ENCODE data around the gene TSFM. TPM values are rescaled to one million over a fixed set of nuclear protein-coding genes. Genes with fewer than 3 reads are reported as not detected.

TSFM gene
- total and polyA plus RNA-seq, 9 donors = 24.2 to 38.6 (median 28.8) TPM

GRCh38 chr12:57833672-57834071, 51.1 kb downstream of the TSFM start:
- H3K27ac ChIP-seq (ENCODE audit: low read length) = peak overlapping the region; percentile 59

DNA sequence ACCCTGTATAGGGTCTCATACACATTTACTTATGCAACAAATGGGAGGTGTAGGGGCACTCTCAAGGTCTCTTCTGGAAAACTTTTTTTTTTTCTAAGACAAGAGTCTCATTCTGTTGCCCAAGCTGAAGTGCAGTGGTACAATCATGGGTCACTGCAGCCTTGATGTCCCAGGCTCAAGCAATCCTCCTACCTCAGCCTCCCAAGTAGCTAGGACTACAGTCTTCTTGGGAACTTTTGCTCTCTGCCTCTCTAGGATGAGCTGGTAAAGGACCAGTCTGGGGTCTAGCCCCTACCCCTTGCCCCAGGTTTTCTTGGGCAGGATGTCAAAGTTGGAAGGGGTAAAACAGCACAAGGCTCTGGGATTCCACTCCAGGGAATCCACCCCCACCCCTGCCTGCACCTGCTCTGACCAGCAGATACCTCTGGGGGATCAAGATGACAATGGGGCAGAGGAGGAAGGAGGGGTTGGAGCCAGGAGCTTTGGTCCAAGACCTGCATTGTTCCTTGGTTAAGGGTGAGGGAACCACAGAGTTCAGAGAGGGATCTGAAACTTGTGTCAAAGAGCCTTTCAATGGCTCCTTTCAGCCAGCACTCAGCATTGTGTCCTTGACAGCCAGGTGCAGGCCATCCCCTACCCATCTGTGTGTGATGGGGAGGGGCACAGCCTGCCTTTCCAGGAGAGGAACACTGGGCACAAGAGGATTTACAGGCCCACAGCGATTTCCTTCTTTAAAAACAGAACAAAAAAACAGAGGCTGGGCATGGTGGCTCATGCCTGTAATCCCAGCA, 51.7 kb downstream of the TSFM start:
- no peak overlapping the region for H3K4me3 ChIP-seq (ENCODE audit: low read length)
- H3K27ac ChIP-seq (ENCODE audit: low read length) = no peak overlapping the region
- H3K27me3 ChIP-seq (ENCODE audit: control insufficient read depth, insufficient read depth, low read length) = no peaks in the 10 kb centered on the region
- DNase-seq = no peak
- peaks cover 29% of the 10 kb centered on the region for H3K36me3 ChIP-seq (ENCODE audit: control insufficient read depth, insufficient read depth, low read length)
- H3K9me3 ChIP-seq (replicated peaks; ENCODE audit: control insufficient read depth, low read depth, low read length) = no peaks in the 10 kb centered on the region
- no CpG with 5 or more reads among the region's 1 CpG for WGBS (ENCODE audit: insufficient coverage)
- H3K4me1 ChIP-seq (ENCODE audit: control insufficient read depth, insufficient read depth, low read length) = peaks cover 89% of the 10 kb centered on the region

More at GRCh38 chr12:57833672-57834071, 51.1 kb downstream of the TSFM start:
- H3K4me3 ChIP-seq (ENCODE audit: low read length) = no peak overlapping the region
- no peaks in the 10 kb centered on the region for H3K27me3 ChIP-seq (ENCODE audit: control insufficient read depth, insufficient read depth, low read length)
- no peaks in the 10 kb centered on the region for H3K9me3 ChIP-seq (replicated peaks; ENCODE audit: control insufficient read depth, low read depth, low read length)
- peaks cover 35% of the 10 kb centered on the region for H3K36me3 ChIP-seq (ENCODE audit: control insufficient read depth, insufficient read depth, low read length)
- WGBS (ENCODE audit: insufficient coverage) = 50% methylated on average over 2 of the region's 3 CpGs
- DNase-seq = no peak
- H3K4me1 ChIP-seq (ENCODE audit: control insufficient read depth, insufficient read depth, low read length) = peaks cover 83% of the 10 kb centered on the region

GRCh38 chr12:57835366-57836288, 53.0 kb downstream of the TSFM start:
- 38% methylated on average over 4 of the region's 9 CpGs for WGBS (ENCODE audit: insufficient coverage)
- peak overlapping the region; percentile 88 for H3K27ac ChIP-seq (ENCODE audit: low read length)

DNA sequence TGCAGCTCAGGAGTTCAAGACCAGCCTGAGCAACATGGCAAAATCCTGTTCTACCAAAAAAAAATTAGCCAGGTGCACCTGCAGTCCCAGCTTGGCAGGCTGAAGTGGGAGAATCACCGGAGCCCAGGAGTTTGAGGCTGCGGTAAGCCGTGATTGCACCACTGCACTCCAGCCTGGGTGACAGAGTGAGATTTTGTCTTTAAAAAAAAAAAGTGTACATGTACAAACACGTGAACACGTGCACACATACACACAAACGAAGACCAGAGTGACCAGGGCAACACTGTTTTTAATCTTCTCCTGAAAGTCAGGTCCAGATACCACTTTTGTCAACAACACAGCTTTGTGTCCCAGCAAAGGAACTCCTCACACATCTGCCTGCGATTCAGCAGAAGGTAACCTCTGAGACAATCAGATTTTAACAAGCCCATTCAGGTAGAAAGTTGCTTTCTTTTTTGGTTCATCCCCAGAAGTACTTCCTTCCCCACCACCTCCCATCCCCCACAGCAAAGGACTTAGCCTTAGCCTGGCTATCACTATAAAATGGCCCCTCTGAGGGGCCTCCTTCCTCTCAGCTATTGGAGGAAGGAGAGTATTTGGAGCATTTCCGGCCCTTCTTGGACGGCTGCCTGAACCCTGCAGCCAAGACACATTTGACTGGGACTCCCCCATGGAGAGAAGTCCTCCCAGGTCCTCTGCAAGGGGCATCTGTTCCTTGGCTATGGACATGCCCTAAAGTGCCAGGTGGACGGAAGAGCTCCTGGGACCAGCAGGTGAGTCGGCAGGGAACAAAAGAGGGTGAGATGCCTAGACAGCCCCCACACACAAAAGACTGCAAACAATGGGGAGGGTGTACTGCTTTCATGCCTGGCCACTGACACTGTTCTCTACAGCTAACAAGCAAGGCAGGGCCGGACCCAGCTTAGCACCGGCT, 54.1 kb downstream of the TSFM start:
- H3K27ac ChIP-seq (ENCODE audit: low read length) = peak overlapping the region; percentile 88
- no peaks in the 10 kb centered on the region for H3K9me3 ChIP-seq (replicated peaks; ENCODE audit: control insufficient read depth, low read depth, low read length)
- no peaks in the 10 kb centered on the region for H3K27me3 ChIP-seq (ENCODE audit: control insufficient read depth, insufficient read depth, low read length)
- peak; percentile 98 for DNase-seq
- H3K4me3 ChIP-seq (ENCODE audit: low read length) = peak overlapping the region; percentile 35
- WGBS (ENCODE audit: insufficient coverage) = 3% methylated on average over 3 of the region's 13 CpGs
- H3K36me3 ChIP-seq (ENCODE audit: control insufficient read depth, insufficient read depth, low read length) = peaks cover 14% of the 10 kb centered on the region
- peaks cover 96% of the 10 kb centered on the region for H3K4me1 ChIP-seq (ENCODE audit: control insufficient read depth, insufficient read depth, low read length)

More at GRCh38 chr12:57835366-57836288, 53.0 kb downstream of the TSFM start:
- peaks cover 17% of the 10 kb centered on the region for H3K36me3 ChIP-seq (ENCODE audit: control insufficient read depth, insufficient read depth, low read length)
- peaks cover 94% of the 10 kb centered on the region for H3K4me1 ChIP-seq (ENCODE audit: control insufficient read depth, insufficient read depth, low read length)
- no peaks in the 10 kb centered on the region for H3K9me3 ChIP-seq (replicated peaks; ENCODE audit: control insufficient read depth, low read depth, low read length)
- no peak overlapping the region for H3K4me3 ChIP-seq (ENCODE audit: low read length)
- DNase-seq = no peak
- no peaks in the 10 kb centered on the region for H3K27me3 ChIP-seq (ENCODE audit: control insufficient read depth, insufficient read depth, low read length)

GRCh38 chr12:57837864-57838562, 55.4 kb downstream of the TSFM start:
- 0% methylated on average over 3 of the region's 5 CpGs for WGBS (ENCODE audit: insufficient coverage)
- peak; percentile 93 for DNase-seq
- peaks cover 92% of the 10 kb centered on the region for H3K4me1 ChIP-seq (ENCODE audit: control insufficient read depth, insufficient read depth, low read length)

DNA sequence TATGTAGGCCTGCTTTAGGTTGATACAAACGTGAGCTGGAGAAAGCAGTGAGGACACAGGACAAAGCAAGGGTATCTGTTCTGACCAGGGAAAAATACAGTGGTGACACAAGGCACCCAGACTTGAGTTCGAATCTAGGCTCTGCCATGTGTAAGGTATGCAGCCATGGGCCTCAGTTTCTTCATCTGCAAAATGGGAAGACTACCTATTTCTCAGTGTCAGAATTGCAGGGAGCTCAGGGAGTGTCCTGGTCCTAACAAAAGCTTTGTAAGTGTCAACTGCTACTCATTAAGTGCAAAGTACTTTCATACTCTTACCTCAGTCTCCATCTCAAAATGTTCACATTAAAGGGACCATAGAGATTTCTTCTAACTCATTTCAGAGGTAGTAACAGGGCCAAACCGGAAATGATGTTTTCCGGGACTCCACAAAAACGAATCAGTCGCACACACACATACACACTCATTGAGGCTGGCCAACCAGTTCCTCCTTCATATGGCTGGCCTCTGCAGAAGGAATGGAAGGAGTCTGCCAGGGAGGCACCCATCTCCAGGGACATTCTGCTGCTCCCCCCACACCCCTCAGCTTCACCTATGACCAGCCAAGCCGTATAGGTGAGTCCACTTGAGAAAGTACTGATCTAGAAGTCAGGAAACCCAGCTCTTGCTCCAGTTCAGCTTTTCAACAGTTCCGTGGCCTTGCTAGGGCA, 56.2 kb downstream of the TSFM start:
- Histone ChIP-seq H3K4me3 (ENCODE audit: low read length) (no peak overlapping the region), H3K36me3 (ENCODE audit: control insufficient read depth, insufficient read depth, low read length) (peaks cover 23% of the 10 kb centered on the region), H3K27ac (ENCODE audit: low read length) (peak overlapping the region; percentile 87), H3K4me1 (ENCODE audit: control insufficient read depth, insufficient read depth, low read length) (peaks cover 92% of the 10 kb centered on the region), H3K27me3 (ENCODE audit: control insufficient read depth, insufficient read depth, low read length) (no peaks in the 10 kb centered on the region), H3K9me3 (replicated peaks; ENCODE audit: control insufficient read depth, low read depth, low read length) (no peaks in the 10 kb centered on the region)
- 46% methylated on average over 3 of the region's 8 CpGs for whole genome bisulfite sequencing (ENCODE audit: insufficient coverage)
- peak; percentile 82 for DNase-seq

More at GRCh38 chr12:57837864-57838562, 55.4 kb downstream of the TSFM start:
- H3K36me3 ChIP-seq (ENCODE audit: control insufficient read depth, insufficient read depth, low read length) = peaks cover 19% of the 10 kb centered on the region
- peak overlapping the region; percentile 87 for H3K27ac ChIP-seq (ENCODE audit: low read length)
- no peaks in the 10 kb centered on the region for H3K27me3 ChIP-seq (ENCODE audit: control insufficient read depth, insufficient read depth, low read length)
- no peaks in the 10 kb centered on the region for H3K9me3 ChIP-seq (replicated peaks; ENCODE audit: control insufficient read depth, low read depth, low read length)
- peak overlapping the region; percentile 18 for H3K4me3 ChIP-seq (ENCODE audit: low read length)

DNA sequence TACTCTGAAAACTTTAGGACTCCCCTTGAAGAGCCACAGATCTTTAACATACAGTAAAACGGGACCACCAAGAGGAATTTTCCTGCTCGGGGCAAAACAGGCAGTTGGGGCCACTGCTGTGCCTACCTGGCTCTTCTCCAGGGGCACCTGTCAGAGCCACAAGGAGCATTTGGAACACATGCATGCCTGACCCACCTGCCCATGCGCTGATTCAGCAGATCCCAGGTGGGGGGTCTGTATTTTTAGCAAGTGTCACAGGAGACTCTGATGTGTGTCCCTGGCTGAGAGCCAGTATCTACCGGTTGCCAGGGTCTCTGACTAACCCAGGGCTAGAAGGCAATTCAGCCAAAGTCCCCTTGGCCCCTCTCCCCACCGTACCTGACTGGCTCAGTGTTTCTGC, 57.4 kb downstream of the TSFM start:
- Histone ChIP-seq H3K27me3 (ENCODE audit: control insufficient read depth, insufficient read depth, low read length) (no peaks in the 10 kb centered on the region), H3K27ac (ENCODE audit: low read length) (peak overlapping the region; percentile 75), H3K4me3 (ENCODE audit: low read length) (no peak overlapping the region), H3K36me3 (ENCODE audit: control insufficient read depth, insufficient read depth, low read length) (peaks cover 23% of the 10 kb centered on the region), H3K9me3 (replicated peaks; ENCODE audit: control insufficient read depth, low read depth, low read length) (no peaks in the 10 kb centered on the region), H3K4me1 (ENCODE audit: control insufficient read depth, insufficient read depth, low read length) (peaks cover 90% of the 10 kb centered on the region)
- WGBS (ENCODE audit: insufficient coverage) = 67% methylated on average over 3 of the region's 5 CpGs
- DNase-seq = peak; percentile 59

DNA sequence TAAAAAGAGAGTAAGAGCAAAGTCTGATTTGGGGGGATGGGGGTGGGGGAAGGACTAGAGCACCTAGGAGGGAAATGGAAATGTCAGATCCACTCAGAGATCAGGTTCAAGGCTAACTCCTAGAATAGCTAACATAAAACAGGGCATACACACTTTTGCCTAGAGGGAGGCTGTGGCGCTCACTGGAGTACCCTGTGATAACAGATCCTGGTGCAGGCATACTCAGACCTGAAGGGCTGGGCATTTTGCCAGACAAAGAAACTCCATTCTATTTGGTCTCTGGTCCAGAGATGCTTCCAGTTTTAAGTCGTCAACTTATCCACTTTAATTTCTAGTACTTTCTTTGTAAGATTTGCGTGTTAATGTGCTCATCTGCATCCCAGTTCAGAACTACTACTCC, 58.1 kb downstream of the TSFM start:
- 45% methylated on average over 2 of the region's 3 CpGs for WGBS (ENCODE audit: insufficient coverage)
- H3K9me3 ChIP-seq (replicated peaks; ENCODE audit: control insufficient read depth, low read depth, low read length) = no peaks in the 10 kb centered on the region
- H3K4me1 ChIP-seq (ENCODE audit: control insufficient read depth, insufficient read depth, low read length) = peaks cover 83% of the 10 kb centered on the region
- H3K27ac ChIP-seq (ENCODE audit: low read length) = peak overlapping the region; percentile 75
- peaks cover 20% of the 10 kb centered on the region for H3K36me3 ChIP-seq (ENCODE audit: control insufficient read depth, insufficient read depth, low read length)
- peak; percentile 55 for DNase-seq
- H3K4me3 ChIP-seq (ENCODE audit: low read length) = no peak overlapping the region
- no peaks in the 10 kb centered on the region for H3K27me3 ChIP-seq (ENCODE audit: control insufficient read depth, insufficient read depth, low read length)
